Measurements from ENCODE around the gene ITGAE.
"Not testable (repeated sequence)": the region's sequence is repeated elsewhere in the genome, so short reads cannot be mapped to it uniquely, and the experiment has no call there.

The ITGAE gene

DNA sequence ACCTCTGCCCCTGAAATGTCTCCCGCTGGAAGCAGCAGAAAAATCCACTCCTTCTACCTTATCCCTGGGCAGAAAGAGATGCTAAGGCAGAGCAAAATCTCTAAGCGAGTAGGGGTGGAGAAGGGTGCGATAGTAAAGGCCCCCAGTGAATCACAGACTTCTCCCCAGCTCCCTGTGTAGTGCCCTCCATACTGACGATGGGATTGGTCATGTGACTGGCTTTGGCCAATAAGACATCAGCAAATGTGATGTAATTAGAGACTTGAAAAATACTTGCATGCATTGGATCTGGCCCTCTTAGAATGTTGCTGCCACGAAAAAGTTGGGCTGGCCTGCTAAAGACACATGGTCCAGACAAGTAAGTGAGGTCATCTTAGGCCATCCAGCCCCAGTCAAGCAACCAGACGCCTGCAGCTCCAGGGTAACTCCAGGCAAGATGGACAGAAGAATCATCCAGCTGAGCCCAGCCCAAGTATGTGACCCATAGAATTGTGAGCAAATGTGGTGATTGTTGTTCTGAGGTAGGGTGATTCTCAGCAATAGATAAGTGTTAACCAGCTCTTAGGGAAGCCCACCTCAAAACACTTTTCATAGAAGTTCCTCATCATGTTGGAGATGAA lies 41.3 kb downstream of the ITGAE start:
- DNase-seq, result no peak

DNA sequence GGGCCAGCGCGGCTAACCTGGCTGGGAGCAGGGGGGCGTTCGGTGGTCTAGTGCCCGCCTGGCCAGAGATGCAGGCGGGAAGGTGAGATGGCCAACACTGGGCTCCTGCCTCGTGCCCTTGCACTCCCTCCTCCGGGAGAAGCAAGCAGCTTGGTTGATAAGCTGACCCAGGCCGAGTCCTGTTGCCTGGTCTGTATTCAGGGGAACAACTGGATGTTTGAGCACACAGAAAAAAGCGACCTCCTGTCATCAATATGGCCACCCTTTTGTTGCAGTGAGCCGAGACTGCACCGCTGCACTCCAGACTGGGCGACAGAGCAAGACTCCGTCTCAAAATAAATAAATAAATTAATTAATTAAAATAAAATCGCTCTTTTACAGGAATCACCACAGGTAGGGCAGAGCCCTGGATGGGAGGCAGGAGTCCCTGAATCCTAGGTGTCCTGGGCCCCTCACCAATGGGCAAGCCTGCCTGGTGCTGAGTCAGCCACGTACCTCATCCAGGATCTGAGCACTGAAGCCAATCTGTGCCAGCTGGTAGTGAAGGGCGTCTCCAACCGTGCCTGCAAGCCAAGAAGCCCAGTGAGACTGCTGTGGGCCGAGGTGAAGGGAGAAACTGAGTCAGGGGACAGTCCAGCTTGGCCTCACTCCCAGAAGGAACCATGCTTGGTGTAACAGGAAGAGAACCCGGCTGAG lies 45.5 kb downstream of the ITGAE start:
- no peak for DNase-seq

DNA sequence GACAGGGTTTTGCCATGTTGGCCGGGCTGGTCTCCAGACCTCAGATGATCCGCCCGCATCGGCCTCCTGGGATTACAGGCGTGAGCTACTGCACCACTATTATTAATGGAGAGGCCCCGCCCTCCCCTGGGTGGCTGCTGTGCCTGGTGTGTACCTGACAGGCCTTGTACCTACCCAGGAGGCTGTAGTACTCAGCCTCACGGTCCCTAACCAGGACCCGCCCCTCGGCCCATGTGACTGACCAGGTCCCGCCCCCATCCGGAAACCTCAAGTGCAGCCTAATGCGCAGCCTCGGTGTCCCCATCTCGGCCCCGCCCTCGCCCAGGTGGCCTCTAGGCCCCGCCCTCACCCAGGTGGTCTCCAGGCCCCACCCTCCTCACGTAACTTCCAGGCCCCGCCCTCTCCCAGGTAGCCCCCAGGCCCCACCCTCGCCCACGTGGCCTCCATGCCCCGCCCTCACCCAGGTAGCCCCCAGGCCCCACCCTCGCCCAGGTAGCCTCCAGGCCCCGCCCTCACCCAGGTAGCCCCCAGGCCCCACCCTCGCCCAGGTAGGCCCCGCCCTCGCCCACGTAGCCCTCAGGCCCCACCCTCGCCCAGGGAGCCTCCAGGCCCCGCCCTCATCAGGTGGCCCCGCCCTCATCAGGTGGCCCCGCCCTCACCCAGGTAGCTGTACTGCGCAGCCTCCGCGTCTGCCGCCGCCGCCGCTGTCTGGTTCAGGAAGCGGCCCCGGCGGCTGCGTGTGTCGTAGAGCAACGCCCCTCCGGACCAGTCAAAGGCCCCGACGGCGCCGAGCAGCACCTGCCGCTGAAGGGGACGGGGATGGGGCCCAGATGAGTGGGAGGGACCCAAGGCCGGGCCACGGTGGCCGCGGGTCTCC lies 46.3 kb downstream of the ITGAE start:
- DNase-seq, result peak; percentile 70

DNA sequence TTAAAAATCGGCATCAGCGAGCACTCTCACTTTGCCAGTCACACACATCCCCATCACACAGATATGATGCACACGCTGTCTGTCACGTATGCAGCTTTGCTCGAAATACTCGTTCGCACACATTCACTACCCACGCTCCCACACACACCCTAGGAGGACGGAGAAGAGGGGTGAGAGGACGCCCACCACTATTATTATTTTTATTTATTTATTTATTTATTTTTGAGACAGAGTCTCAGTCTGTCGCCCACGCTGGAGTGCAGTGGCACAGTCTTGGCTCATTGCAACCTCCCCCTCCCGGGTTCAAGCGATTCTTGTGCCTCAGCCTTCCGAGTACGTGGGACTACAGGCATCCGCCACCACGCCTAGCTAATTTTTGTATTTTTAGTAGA lies 46.9 kb downstream of the ITGAE start:
- DNase-seq, result no peak

DNA sequence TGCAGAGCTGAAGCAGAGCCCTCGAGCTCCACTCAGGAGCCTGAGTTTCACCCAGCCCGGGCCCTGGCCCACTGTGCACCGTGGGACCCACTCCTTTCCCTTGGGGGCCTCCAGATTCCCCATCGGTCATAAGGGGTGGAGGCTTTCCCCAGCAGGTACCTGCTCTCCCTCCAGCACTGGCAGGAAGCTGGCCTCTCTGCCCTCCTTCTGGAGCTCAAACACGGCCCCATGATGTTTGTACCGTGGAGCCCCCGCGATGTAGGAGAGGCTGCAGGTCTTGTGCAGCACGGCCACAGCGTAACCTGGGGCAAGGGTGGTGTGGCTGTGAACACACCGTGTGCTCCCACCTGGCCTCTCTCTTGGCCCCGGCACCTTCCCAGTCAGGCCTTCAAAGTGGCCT lies 47.4 kb downstream of the ITGAE start:
- DNase-seq, result no peak

DNA sequence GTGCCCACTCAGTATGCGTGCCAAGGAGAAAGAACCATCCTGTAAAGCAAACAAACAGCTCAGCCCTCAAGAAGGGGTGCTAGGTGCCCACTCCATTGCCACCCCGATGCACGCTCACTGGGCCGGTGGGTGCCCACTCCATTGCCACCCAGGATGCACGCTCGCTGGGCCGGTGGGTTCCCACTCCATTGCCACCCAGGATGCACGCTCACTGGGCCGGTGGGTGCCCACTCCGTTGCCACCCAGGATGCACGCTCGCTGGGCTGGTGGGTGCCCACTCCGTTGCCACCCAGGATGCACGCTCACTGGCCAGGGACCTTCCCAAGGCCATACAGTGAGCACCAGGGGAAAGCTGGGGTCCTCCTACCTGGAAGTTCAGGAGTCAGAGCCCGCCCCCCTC lies 49.2 kb downstream of the ITGAE start:
- DNase-seq, result no peak

DNA sequence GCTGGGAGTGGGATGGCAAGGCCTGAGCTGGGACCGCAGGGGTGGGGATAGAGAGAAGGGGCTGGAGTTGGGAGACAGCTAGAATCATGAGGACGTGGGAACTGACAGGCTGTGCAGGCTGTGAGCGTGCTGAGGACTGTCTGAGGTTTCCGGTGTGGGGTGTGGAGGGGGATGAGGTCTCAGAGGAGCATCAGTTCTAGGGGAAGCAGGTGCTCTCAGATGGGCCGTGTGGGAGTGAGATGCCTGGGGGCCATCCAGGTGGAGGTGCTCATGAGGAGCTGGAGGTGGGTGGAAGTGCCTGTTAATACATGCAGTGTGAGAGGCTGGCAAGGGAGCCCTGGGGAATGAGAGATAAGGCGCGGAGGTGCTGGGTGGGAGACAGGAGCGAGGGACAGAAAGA lies 50.1 kb downstream of the ITGAE start:
- DNase-seq, result peak; percentile 43

DNA sequence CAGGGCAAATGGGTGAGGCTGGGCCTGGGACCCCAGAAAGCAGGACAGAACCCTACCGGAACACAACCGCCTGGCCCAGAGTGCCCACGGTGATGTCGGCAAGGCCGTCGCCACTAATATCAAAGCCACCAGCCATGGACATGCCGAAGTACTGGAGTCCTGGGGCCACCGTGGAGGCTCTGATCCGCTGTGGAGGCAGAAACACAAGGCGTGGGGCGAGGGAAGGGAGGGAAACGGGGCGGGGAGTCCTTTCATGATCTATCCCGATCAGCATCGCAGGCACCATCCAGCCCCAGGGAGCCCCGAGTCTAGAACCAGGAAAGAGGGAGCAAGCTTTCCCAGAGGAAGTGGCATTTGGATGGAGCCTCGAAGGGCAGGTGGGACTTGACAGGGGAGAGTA lies 50.7 kb downstream of the ITGAE start:
- DNase-seq, result no peak

DNA sequence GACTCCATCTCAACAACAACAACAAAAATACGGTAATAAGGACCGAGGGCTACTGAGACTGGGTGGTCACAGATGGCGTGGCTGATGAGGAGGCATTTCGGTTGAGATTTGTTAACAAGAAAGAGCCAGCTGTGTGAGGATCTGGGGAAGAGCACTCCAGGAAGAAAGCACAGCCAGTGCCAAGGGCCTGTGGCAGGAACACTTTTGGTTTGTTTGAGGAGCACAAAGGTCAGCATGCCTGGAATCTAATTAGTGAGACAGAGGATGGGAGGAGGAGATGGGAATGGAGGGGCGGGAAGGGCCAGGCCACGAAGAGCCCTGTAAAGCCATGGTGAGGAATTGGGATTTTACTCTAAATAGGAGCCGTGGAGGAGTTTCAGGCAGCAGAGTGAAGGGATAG lies 52.4 kb downstream of the ITGAE start:
- no peak for DNase-seq

DNA sequence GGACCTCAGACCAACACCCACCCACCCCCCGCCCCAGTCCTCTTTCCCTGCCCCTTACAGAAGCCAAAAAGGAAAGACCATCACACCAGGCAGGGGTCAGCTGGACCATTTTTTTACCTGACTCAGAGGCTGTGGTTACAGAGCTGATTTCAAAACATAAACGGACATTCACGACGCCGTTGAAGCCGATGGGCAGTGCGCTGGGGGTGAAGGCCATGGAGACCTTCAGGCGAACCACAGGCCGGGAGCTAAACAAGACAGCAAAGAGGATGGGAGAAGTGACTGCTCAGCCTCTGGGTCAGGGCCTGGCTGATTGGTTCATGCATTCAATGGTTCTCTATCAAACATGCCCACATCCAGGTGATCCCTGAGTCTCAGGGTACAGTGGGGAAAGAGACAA lies 53.2 kb downstream of the ITGAE start:
- no peak for DNase-seq

DNA sequence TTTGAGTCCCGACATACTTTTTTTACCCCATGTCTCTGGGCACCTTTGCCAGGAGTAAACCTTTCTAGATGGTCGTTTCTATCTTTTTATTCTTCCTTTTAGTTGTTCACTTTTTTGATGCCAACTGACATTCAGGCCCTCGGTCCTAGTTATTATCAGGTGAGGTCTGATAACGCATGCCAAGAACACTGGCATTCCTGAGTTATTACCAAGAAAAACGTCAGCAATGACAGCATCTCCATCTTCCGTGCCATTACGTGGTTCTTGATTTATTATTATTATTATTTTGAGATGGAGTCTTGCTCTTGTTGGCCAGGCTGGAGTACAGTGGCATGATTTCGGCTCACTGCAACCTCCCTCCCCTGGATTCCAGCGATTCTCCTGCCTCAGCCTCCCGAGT lies 55.9 kb downstream of the ITGAE start:
- no peak for DNase-seq

DNA sequence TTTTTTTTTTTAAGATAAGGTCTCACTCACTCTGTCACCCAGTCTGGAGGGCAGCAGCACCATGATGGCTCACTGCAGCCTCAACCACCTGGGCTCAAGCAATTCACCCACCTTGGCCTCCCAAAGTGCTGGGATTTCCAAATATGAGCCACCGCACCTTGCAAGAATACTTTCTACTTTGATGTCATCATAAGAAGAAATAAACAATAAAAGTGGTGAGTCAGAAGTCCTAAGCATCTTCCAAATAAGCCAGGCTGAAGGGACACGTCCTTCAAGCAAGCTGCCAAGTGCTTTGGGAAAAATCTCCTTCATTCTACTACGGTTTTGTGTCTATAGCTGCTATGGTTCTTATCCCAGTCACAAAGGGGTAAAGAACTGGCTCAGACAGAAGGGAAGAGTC lies 57.0 kb downstream of the ITGAE start:
- DNase-seq, result no peak

DNA sequence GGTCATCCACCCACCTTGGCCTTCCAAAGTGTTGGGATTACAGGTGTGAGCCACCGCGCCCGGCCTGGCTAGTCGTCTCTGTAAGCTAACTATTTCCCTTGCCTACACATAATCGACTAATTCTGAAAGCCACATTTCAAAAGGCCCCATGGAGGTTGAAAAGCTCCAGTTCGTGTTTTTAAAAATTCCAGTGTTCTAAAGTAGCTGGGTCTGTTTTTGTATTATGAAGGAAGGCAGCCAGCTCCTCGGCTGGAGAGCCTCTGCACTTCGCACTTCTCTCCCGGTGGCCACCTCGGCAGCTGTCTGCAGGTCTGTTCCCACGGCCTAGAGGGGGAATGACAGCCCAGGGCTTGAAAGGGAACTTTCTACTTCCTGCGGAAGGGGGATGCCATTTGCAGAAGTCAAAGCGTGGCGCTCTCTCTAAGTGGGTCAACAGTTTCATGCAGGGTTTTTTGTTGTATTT lies 60.3 kb downstream of the ITGAE start:
- peak; percentile 38 for DNase-seq

DNA sequence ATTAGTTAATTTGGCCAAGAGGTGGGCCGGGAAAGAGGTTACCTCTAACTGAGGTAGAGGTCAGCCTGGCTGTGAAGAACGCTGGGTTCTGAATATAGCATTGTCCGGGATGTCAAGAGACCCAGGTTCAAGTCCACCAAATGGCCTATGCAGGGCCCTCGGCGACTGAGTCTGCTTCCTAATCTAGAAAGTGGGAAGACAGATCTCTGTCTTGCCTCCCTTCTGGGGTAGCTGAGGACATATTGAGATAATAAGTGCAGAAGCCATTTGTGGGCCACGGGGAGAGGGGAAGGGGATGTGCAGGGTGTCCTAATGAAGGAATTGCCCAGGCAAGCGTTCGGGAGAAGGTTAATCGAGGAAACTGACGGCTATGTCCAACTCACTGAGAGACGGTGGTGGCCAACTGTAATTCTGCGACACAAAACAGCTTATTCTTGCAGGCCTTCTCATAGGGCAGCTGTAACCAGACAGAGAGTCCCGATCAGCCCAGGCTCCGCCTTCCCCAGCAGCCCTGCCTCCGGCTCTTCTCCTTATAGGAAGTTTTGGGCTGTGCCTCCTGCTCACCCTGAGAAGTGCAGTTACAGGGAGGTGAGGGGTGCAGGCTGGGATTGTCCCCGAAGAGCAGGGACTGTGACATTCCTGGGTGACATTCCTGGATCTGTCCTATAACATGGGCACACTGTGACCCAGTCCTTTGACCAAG lies 61.4 kb downstream of the ITGAE start:
- DNase-seq, result no peak

DNA sequence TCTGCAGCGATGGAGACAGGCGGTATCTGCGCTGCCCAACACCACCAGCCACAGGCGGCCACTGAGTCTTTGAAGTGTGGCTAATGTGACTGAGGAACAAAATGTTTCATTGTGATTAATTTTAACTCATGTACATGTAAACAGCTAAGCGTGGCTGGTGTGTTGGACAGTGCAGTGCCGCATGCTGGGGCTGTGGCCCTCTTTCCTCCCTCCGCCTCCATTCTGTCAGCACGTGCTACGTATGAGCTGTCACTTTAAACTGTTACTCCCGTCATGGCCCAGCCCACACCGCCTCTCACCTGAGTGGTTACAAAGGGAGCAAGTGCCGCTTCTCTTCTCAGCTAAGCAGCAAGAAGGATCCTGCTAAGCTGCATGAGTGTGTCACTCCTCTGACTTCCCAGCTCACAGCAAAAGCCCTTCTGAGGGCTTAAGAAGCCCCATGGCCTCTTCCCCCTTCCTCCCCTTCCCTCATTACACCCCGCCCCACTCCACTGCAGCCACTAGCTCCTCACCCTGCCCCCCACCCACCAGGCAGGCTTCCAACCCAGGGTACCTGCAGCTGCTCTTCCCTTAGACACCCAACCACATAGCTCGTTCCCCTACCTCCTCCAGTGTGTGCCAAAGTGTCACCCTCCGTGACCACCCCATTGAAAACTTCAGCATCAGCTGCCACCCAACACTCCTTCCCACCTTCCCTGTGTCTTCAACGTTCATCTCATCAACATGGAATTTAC lies 62.3 kb downstream of the ITGAE start:
- DNase-seq, result peak; percentile 76

DNA sequence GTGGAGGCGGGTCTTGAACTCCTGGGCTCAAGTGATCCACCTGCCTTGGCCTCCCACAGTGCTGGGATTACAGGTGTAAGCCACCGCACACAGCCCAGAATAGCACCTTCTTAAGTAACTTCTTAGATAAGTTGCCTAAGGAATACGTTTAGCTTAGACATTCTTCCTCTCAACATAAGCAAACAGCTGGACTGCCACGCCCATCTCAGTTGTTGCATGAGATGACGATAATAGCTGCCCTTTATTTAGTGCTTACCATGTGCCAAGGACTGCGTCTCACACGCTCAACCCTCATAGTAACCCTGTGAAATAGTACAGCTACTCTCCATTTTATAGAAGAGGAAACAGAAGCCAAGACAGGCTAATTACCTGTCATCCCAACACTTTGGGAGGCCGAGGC lies 65.5 kb downstream of the ITGAE start:
- no peak for DNase-seq

DNA sequence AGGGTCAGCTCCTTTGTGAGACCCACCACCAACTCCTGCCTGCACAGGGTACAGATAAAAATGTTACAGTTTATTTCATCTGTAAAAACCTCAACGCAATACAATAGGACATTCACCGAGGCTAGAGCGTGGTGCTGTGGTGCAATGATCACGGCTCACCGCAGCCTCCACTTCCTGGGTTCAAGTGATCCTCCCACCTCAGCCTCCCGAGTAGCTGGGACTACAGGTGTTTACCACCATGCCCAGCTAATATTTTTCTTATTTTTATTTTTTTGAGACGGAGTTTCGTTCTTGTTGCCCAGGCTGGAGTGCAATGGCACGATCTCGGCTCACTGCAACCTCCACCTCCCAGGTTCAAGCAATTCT lies 66.1 kb downstream of the ITGAE start:
- not testable (repeated sequence) for DNase-seq

DNA sequence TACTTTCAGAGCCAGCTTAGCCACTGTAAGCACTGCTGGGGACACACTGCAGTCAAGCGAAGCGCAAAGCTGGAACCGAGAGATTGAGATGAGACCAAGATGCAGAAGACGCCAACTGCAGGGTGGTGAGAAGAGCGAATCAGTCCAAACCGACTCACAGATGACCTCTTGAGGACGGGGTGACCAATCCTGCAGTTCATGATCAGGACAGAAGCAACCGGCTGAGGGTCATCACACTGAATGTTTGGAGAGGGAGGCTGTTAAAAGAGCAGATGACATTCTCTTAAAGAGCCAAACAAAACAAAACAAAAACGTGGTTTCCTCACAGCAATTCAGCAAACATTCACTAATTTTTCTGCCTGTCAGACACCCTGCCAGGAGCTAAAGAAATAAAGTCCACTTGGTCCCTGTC lies 68.8 kb downstream of the ITGAE start:
- DNase-seq, result no peak

DNA sequence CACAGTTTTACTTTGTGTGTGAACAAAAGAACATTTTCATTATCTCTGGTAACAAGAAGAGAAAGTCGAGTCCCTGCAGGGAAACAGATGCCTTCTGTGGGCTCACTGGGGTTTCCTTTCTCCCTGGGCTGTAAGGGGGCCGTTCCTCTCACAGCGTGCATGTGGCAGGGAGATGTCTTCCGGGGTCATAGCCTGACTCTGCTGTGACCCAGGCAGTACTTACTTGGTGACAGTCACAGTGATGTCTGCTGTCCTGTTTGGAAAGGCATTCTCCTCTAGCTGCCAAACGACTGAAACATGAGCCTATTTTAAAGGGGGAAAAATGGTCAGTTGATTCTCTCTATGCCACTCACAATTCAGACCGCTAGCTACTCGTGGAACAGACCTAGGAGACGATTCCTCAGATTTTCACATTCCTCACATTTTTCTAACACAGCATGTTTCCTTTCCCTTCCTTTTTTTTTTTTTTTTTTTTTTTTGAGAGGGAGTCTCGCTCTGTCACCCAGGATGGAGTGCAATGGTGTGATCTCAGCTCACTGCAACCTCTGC lies 70.0 kb downstream of the ITGAE start:
- no peak for DNase-seq

DNA sequence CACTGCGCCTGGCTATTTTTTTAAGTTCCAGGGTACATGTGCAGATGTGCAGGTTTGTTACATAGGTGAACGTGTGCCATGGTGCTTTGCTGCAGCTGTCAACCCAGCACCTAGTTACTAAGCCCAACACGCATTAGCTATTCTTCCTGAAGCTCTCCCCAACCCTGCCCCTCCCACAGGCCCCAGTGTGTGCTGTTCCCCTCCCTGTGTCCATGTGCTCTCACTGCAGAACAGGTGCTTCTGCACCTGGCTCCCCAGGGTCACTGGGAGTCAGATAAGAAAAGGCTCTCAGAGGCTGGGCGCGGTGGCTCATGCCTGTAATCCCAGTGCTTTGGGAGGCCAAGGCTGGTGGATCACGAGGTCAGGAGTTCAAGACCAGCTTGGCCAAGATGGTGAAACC lies 71.1 kb downstream of the ITGAE start:
- no peak for DNase-seq

DNA sequence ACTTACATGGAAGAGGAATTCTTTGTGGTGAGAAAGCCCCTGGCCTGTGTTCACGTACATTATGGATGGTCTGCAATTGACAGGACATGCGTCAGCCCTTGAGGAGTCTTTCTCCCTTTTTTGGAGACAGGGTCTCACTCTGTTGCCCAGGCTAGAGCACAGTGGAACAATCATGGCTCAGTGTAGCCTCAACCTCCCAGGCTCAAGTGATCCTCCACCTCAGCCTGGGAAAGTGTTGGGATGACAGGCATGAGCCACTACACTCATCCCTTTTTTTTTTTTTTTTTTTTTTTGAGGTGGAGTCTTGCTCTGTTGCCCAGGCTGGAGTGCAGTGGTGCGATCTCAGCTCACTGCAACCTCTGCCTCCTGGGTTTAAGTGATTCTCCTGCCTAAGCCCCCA lies 72.9 kb downstream of the ITGAE start:
- DNase-seq, result not testable (repeated sequence)

DNA sequence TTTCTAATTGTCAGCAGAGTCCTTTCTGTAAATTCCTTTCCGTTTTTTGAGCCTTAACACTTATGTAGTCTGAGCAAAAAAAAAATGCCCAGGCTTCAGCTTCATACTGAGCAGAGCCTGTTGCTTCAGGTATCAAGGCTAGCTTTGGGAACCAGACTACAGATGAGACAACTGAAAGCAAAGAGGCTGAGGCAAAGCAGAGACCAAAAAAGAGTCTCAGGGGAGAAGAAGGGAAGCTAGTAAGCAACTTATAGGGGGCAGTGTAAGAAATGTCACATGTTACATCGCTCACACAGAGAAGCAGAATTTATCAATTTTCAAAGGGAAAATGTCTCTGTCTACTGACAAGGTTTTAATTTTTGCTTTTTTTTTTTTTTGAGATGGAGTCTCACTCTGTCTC lies 73.9 kb downstream of the ITGAE start:
- DNase-seq, result no peak

All from activated naive CD4-positive, alpha-beta T cell treated with Interleukin-2 at 50 U/mL for 16 hours (primary cell).